B cell (primary cell): Measurements from ENCODE around the gene SCAI. TPM values are rescaled to one million over a fixed set of nuclear protein-coding genes. Genes with fewer than 3 reads are reported as not detected.
"Not testable (repeated sequence)": the region's sequence is repeated elsewhere in the genome, so short reads cannot be mapped to it uniquely, and the experiment has no call there.

Source experiments
- ATAC-seq: fragments of 200-7000 bp; cut with Tn5 transposase; one replicate; pipeline ENCODE4 v1.10.0; 2021; ENCODE audit warnings: low read depth, mild to moderate bottlenecking, moderate number of reproducible peaks, moderate library complexity
- CTCF ChIA-PET: fragments of 350-600 bp; sonication (Branson Sonifier 250); formaldehyde crosslinking; loops from one replicate; lab custom pipeline; 2021; ENCODE audit warnings: antibody characterized with exemption, inconsistent platforms; lab: Charles Lee
- POLR2A ChIA-PET: fragments of 350-600 bp; sonication (Branson Sonifier 250); formaldehyde crosslinking; loops from one replicate; lab custom pipeline; 2021; ENCODE audit warnings: antibody characterized with exemption; lab: Charles Lee
- DNase-seq: peaks from one replicate; pipeline ENCODE4 v3.0.0; 2013
- H2AFZ ChIP-seq: 2 replicates; pipeline ENCODE4 v1.6.1; 2012; ENCODE audit warnings: mild to moderate bottlenecking, low read depth, low read length; ENCODE audit not compliant: insufficient read depth, poor library complexity, severe bottlenecking
- H3K27ac ChIP-seq, 2 donors: 1 replicate in 1 of 2; 2 replicates in 1 of 2; pipeline ENCODE4 v1.5.1; 2012 to 2013; ENCODE audit warnings: low read length in 2 of 2, mild to moderate bottlenecking in 2 of 2, moderate library complexity in 1 of 2
- H3K27me3 ChIP-seq, 4 experiments: fragments of 200-600 bp in 1 of 4; sonication (generic) in 1 of 4; replicated peaks in 1 of 4; 1 replicate in 2 of 4; 2 replicates in 2 of 4; pipeline versions ENCODE4 v1.6.1 to v1.7.0; 2013 to 2016; ENCODE audit warnings: low read length in 3 of 4, mild to moderate bottlenecking in 2 of 4, mixed read lengths in 1 of 4, moderate library complexity in 1 of 4; ENCODE audit not compliant: insufficient read depth in 4 of 4, control insufficient read depth in 3 of 4; ENCODE audit errors: control extremely low read depth in 1 of 4
- H3K36me3 ChIP-seq, 2 experiments: replicated peaks in 1 of 2; 1 replicate in 1 of 2; 2 replicates in 1 of 2; pipeline versions ENCODE4 v1.6.1 to v1.7.1; 2013; ENCODE audit warnings: low read length in 1 of 2; ENCODE audit not compliant: insufficient read depth in 2 of 2, control insufficient read depth in 1 of 2; ENCODE audit errors: control extremely low read depth in 1 of 2, extremely low read depth in 1 of 2
- H3K4me1 ChIP-seq, 2 donors: fragments of 200-600 bp in 1 of 2; sonication (generic) in 1 of 2; 1 replicate in 1 of 2; 2 replicates in 1 of 2; pipeline versions ENCODE4 v1.5.1 to v1.6.1; 2013 to 2017; ENCODE audit warnings: low read length in 2 of 2; ENCODE audit not compliant: control insufficient read depth in 2 of 2, insufficient read depth in 2 of 2
- H3K4me2 ChIP-seq: replicated peaks from 2 replicates; pipeline ENCODE3; 2012; ENCODE audit warnings: mild to moderate bottlenecking, low read depth, low read length; ENCODE audit not compliant: poor library complexity, severe bottlenecking
- H3K4me3 ChIP-seq, 5 experiments: fragments of 200-600 bp in 1 of 5; sonication (generic) in 1 of 5; 1 replicate in 3 of 5; 2 replicates in 2 of 5; pipeline versions ENCODE4 v1.5.1 to v1.7.0; 2011 to 2016; ENCODE audit warnings: low read length in 4 of 5, mild to moderate bottlenecking in 4 of 5, low read depth in 2 of 5, control low read depth in 1 of 5, moderate library complexity in 1 of 5; ENCODE audit not compliant: insufficient read depth in 1 of 5; ENCODE audit errors: control extremely low read depth in 1 of 5, extremely low read depth in 1 of 5
- H3K79me2 ChIP-seq: fragments of 200-600 bp; sonication (generic); one replicate; pipeline ENCODE4 v1.6.0; 2016; ENCODE audit warnings: low read length; ENCODE audit not compliant: control insufficient read depth, insufficient read depth
- H3K9ac ChIP-seq: fragments of 200-600 bp; sonication (generic); 2 replicates; pipeline ENCODE4 v1.6.1; 2017; ENCODE audit warnings: mild to moderate bottlenecking, low read length, moderate library complexity
- H3K9me3 ChIP-seq, 3 donors: one replicate each; pipeline versions ENCODE4 v1.6.1 to v1.7.1; 2013; ENCODE audit warnings: low read length in 2 of 3; ENCODE audit not compliant: control insufficient read depth in 2 of 3, insufficient read depth in 1 of 3; ENCODE audit errors: control extremely low read depth in 1 of 3
- H4K20me1 ChIP-seq: 2 replicates; pipeline ENCODE4 v1.6.0; 2012; ENCODE audit warnings: mild to moderate bottlenecking, low read length; ENCODE audit not compliant: insufficient read depth, control insufficient read depth, poor library complexity, severe bottlenecking
- H3K27ac Mint-ChIP-seq: one replicate; pipeline ENCODE4 v1.8.0; 2021; ENCODE audit warnings: mixed read lengths
- H3K27me3 Mint-ChIP-seq: one replicate; pipeline ENCODE4 v1.8.0; 2021; ENCODE audit warnings: mixed read lengths
- H3K4me1 Mint-ChIP-seq: one replicate; pipeline ENCODE4 v1.8.0; 2021; ENCODE audit warnings: mixed read lengths
- H3K4me3 Mint-ChIP-seq: one replicate; pipeline ENCODE4 v1.8.0; 2021; ENCODE audit warnings: mixed read lengths
- H3K9me3 Mint-ChIP-seq: one replicate; pipeline ENCODE4 v1.8.0; 2022; ENCODE audit warnings: mixed read lengths; ENCODE audit not compliant: insufficient read depth
- CTCF ChIP-seq: fragments of 200-600 bp; IDR thresholded peaks from one replicate; pipeline ENCODE4 v1.8.0; 2022; ENCODE audit warnings: antibody characterized with exemption, mild to moderate bottlenecking
- EZH2 ChIP-seq: IDR thresholded peaks from 2 replicates; pipeline ENCODE4 v1.6.1; 2012; ENCODE audit warnings: borderline replicate concordance, low read depth, mild to moderate bottlenecking, moderate library complexity, low read length; ENCODE audit not compliant: insufficient read depth, poor library complexity, severe bottlenecking
- WGBS: methylation state at CpG from one replicate; pipeline ENCODE4 v1.1.5; 2013; ENCODE audit warnings: missing lambda C conversion rate; ENCODE audit not compliant: insufficient coverage; 5-methylcytosine and 5-hydroxymethylcytosine counted together
- intact Hi-C: fragments of 100-400 bp; cut with micrococcal nuclease; formaldehyde crosslinking; loops from one replicate; pipeline ENCODE4 v1.10.0; 2022
- polyA plus RNA-seq: library from polyadenylated mRNA; depleted of rRNA; stranded (reverse); fragments of >200 nt; gene quantifications from 2 replicates; pipeline ENCODE4 v1.2.3, GENCODE V29; 2012
- total RNA-seq, 2 donors: library from RNA; stranded (reverse); fragments of 120-200 nt in 1 of 2; gene quantifications; 1 replicate in 1 of 2; 2 replicates in 1 of 2; pipeline versions ENCODE4 v1.2.3 to v1.2.4, GENCODE V29; 2013 to 2022

Gene SCAI
- total and polyA plus RNA-seq, 2 donors (not counting 1 experiment from before 2014, with no cell fraction given) = 3.8 to 19.8 TPM

- no peak overlapping the region for H3K4me2 ChIP-seq
- H3K36me3 ChIP-seq = peaks cover 2 to 15% of the 10 kb centered on the region in 2 experiments
- no peaks in the 10 kb centered on the region for H3K27me3 ChIP-seq
- CTCF ChIA-PET = no interaction called here
- Mint-ChIP-seq H3K4me1 (no peaks in the 10 kb centered on the region), H3K27ac (no peak overlapping the region), H3K27me3 (no peaks in the 10 kb centered on the region), H3K9me3 (no peaks in the 10 kb centered on the region), H3K4me3 (no peak overlapping the region)
- no peak overlapping the region for H3K9ac ChIP-seq
- H3K4me1 ChIP-seq = no peaks in the 10 kb centered on the region
- H2AFZ ChIP-seq = no peak overlapping the region
- no peaks in the 10 kb centered on the region for H3K79me2 ChIP-seq
- TF ChIP-seq EZH2 (no peak), CTCF (no peak)
- no CpG with 5 or more reads among the region's 4 CpGs for WGBS
- no peak overlapping the region for H3K27ac ChIP-seq
- intact Hi-C loops = no loop called here
- ATAC-seq (no peak), DNase-seq (no peak)
- no peak overlapping the region for H3K4me3 ChIP-seq
- H3K9me3 ChIP-seq = no peaks in the 10 kb centered on the region
- H4K20me1 ChIP-seq = no peaks in the 10 kb centered on the region
- POLR2A ChIA-PET = no interaction called here
These were observed 122.3 kb downstream of the SCAI start for GRCh38 chr9:125021069-125021468.

- H3K36me3 ChIP-seq, H3K4me3 Mint-ChIP-seq, H3K9me3 Mint-ChIP-seq, H4K20me1 ChIP-seq, intact Hi-C loops, CTCF ChIA-PET, DNase-seq, H3K9me3 ChIP-seq, H3K27ac ChIP-seq, H3K27ac Mint-ChIP-seq, ATAC-seq, H3K4me1 Mint-ChIP-seq, H3K4me2 ChIP-seq, POLR2A ChIA-PET, H3K4me3 ChIP-seq, H3K79me2 ChIP-seq, H3K27me3 ChIP-seq, H3K27me3 Mint-ChIP-seq, H3K4me1 ChIP-seq, H2AFZ ChIP-seq, H3K9ac ChIP-seq: not testable (repeated sequence)
- no CpG with 5 or more reads among the region's 5 CpGs for WGBS
These were observed 127.7 kb downstream of the SCAI start for GRCh38 chr9:125015655-125016054.

GRCh38 chr9:125012013-125012412, 131.3 kb downstream of the SCAI start:
- ATAC-seq, H3K27me3 ChIP-seq, H3K27ac Mint-ChIP-seq, H2AFZ ChIP-seq, intact Hi-C loops, H3K9me3 Mint-ChIP-seq, H3K27ac ChIP-seq, H3K4me1 ChIP-seq, H4K20me1 ChIP-seq, DNase-seq, POLR2A ChIA-PET, H3K4me3 Mint-ChIP-seq, H3K4me3 ChIP-seq, H3K27me3 Mint-ChIP-seq, H3K36me3 ChIP-seq, H3K9me3 ChIP-seq, H3K4me1 Mint-ChIP-seq, CTCF ChIA-PET, H3K79me2 ChIP-seq, H3K9ac ChIP-seq, H3K4me2 ChIP-seq: not testable (repeated sequence)
- no CpG with 5 or more reads among the region's 4 CpGs for WGBS
